ENCODE results near the gene RAB5B.
A peak's percentile ranks its signal among the peaks of the same experiment; 100 is the strongest.
"Not testable (repeated sequence)": the region's sequence is repeated elsewhere in the genome, so short reads cannot be mapped to it uniquely, and the experiment has no call there.

Gene RAB5B

GRCh38 chr12:55982319-55982936 is 8.6 kb downstream of the RAB5B start:
- DNase-seq (ENCODE audit: low spot score) = peak; percentile 77
- in situ Hi-C loops (cut with MboI; ENCODE audit: low sequenced_read_pairs, unreplicated experiment) = no loop called here
- TF ChIP-seq CTCF (IDR thresholded peaks at IDR 0.05; ENCODE audit: borderline replicate concordance, control extremely low read depth, extremely low read depth, insufficient read depth, missing control alignments) = no peak

GRCh38 chr12:55983232-55983842 is 9.5 kb downstream of the RAB5B start:
- no peak for DNase-seq (ENCODE audit: low spot score)
- in situ Hi-C loops (cut with MboI; ENCODE audit: low sequenced_read_pairs, unreplicated experiment) = no loop called here
- TF ChIP-seq CTCF (IDR thresholded peaks at IDR 0.05; ENCODE audit: borderline replicate concordance, control extremely low read depth, extremely low read depth, insufficient read depth, missing control alignments) = no peak

- no peak for DNase-seq (ENCODE audit: low spot score)
- no peak for TF ChIP-seq CTCF (IDR thresholded peaks at IDR 0.05; ENCODE audit: borderline replicate concordance, control extremely low read depth, extremely low read depth, insufficient read depth, missing control alignments)
- in situ Hi-C loops (cut with MboI; ENCODE audit: low sequenced_read_pairs, unreplicated experiment) = no loop called here
Observed at GRCh38 chr12:55984861-55985260, 11.0 kb downstream of the RAB5B start.

GRCh38 chr12:55985341-55985740 is 11.5 kb downstream of the RAB5B start:
- in situ Hi-C loops (cut with MboI; ENCODE audit: low sequenced_read_pairs, unreplicated experiment) = no loop called here
- DNase-seq (ENCODE audit: low spot score) = no peak
- TF ChIP-seq CTCF (IDR thresholded peaks at IDR 0.05; ENCODE audit: borderline replicate concordance, control extremely low read depth, extremely low read depth, insufficient read depth, missing control alignments) = no peak

GRCh38 chr12:55985976-55986375 is 12.1 kb downstream of the RAB5B start:
- in situ Hi-C loops (cut with MboI; ENCODE audit: low sequenced_read_pairs, unreplicated experiment) = not testable (repeated sequence)

GRCh38 chr12:55991110-55991509 is 17.2 kb downstream of the RAB5B start:
- TF ChIP-seq CTCF (IDR thresholded peaks at IDR 0.05; ENCODE audit: borderline replicate concordance, control extremely low read depth, extremely low read depth, insufficient read depth, missing control alignments) = no peak
- in situ Hi-C loops (cut with MboI; ENCODE audit: low sequenced_read_pairs, unreplicated experiment) = no loop called here
- no peak for DNase-seq (ENCODE audit: low spot score)

More at GRCh38 chr12:55985976-55986375, 12.1 kb downstream of the RAB5B start:
- not testable (repeated sequence) for DNase-seq (ENCODE audit: low spot score)

- DNase-seq (ENCODE audit: low spot score) = no peak
- in situ Hi-C loops (cut with MboI; ENCODE audit: low sequenced_read_pairs, unreplicated experiment) = no loop called here
- no peak for TF ChIP-seq CTCF (IDR thresholded peaks at IDR 0.05; ENCODE audit: borderline replicate concordance, control extremely low read depth, extremely low read depth, insufficient read depth, missing control alignments)
Observed at GRCh38 chr12:55993230-55993853, 19.5 kb downstream of the RAB5B start.
